Measurements from ENCODE around the gene PITRM1. TPM values are rescaled to one million over a fixed set of nuclear protein-coding genes. Genes with fewer than 3 reads are reported as not detected.

Gene PITRM1
- total RNA-seq, 2 experiments from 2014 or later: 34.6 to 40.3 TPM

GRCh38 chr10:3115685-3116084, 56.9 kb downstream of the PITRM1 start:
- Histone ChIP-seq H3K4me1 (ENCODE audit: insufficient read depth, low read length, poor library complexity, severe bottlenecking) (no peaks in the 10 kb centered on the region), H3K9me2 (ENCODE audit: insufficient read depth, low read length) (no peaks in the 10 kb centered on the region), H3K4me3 (ENCODE audit: low read depth, low read length, poor library complexity, severe bottlenecking) (no peak overlapping the region), H3K36me3 (ENCODE audit: insufficient read depth, low read length) (peaks cover 95% of the 10 kb centered on the region), H2AFZ (ENCODE audit: low read length) (no peak overlapping the region), H3K9me3 (ENCODE audit: low read length) (no peaks in the 10 kb centered on the region), H3K27ac (ENCODE audit: low read depth, low read length, poor library complexity, severe bottlenecking) (no peak overlapping the region), H3K4me2 (ENCODE audit: low read length) (no peak overlapping the region), H3K79me2 (ENCODE audit: insufficient read depth, low read depth, low read length) (no peaks in the 10 kb centered on the region), H4K20me1 (ENCODE audit: insufficient read depth, low read length) (no peaks in the 10 kb centered on the region)
- ChIA-PET CTCF (ENCODE audit: unreplicated experiment) (no interaction called here), POLR2A (no interaction called here)
- TF ChIP-seq, protein P1, sequence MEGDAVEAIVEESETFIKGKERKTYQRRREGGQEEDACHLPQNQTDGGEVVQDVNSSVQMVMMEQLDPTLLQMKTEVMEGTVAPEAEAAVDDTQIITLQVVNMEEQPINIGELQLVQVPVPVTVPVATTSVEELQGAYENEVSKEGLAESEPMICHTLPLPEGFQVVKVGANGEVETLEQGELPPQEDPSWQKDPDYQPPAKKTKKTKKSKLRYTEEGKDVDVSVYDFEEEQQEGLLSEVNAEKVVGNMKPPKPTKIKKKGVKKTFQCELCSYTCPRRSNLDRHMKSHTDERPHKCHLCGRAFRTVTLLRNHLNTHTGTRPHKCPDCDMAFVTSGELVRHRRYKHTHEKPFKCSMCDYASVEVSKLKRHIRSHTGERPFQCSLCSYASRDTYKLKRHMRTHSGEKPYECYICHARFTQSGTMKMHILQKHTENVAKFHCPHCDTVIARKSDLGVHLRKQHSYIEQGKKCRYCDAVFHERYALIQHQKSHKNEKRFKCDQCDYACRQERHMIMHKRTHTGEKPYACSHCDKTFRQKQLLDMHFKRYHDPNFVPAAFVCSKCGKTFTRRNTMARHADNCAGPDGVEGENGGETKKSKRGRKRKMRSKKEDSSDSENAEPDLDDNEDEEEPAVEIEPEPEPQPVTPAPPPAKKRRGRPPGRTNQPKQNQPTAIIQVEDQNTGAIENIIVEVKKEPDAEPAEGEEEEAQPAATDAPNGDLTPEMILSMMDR (conservative IDR thresholded peaks at IDR 0.05; ENCODE audit: low read length): no peak
- TF ChIP-seq EZH2phosphoT487 (IDR thresholded peaks at IDR 0.05; ENCODE audit: borderline replicate concordance, low read depth, low read length): no peak
- DNase-seq (ENCODE audit: low spot score): no peak
- no TSS peak for BruUV-seq (replicated peaks)
- intact Hi-C loops (cut with micrococcal nuclease; ENCODE audit: unreplicated experiment): no loop called here

DNA sequence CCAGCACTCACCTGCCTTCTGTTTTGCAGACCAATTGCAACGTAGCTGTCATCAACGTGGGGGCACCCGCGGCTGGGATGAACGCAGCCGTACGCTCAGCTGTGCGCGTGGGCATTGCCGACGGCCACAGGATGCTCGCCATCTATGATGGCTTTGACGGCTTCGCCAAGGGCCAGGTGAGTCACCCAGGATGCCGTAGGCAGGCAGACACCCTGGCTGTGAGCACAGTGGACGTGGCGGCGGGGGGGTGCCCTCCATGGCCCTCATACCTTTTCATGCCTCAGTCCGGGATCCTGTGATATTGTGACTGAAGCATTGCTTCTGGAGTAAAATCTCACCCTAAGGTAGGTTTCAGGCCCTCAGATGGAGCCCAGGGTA, 59.2 kb downstream of the PITRM1 start:
- ChIA-PET POLR2A (no interaction called here), CTCF (ENCODE audit: unreplicated experiment) (no interaction called here)
- Histone ChIP-seq H3K9me3 (ENCODE audit: low read length) (no peaks in the 10 kb centered on the region), H3K4me2 (ENCODE audit: low read length) (no peak overlapping the region), H2AFZ (ENCODE audit: low read length) (no peak overlapping the region), H4K20me1 (ENCODE audit: insufficient read depth, low read length) (no peaks in the 10 kb centered on the region), H3K4me3 (ENCODE audit: low read depth, low read length, poor library complexity, severe bottlenecking) (no peak overlapping the region), H3K4me1 (ENCODE audit: insufficient read depth, low read length, poor library complexity, severe bottlenecking) (no peaks in the 10 kb centered on the region), H3K27ac (ENCODE audit: low read depth, low read length, poor library complexity, severe bottlenecking) (no peak overlapping the region), H3K36me3 (ENCODE audit: insufficient read depth, low read length) (peaks cover 94% of the 10 kb centered on the region), H3K9me2 (ENCODE audit: insufficient read depth, low read length) (no peaks in the 10 kb centered on the region), H3K79me2 (ENCODE audit: insufficient read depth, low read depth, low read length) (no peaks in the 10 kb centered on the region)
- no peak for DNase-seq (ENCODE audit: low spot score)
- intact Hi-C loops (cut with micrococcal nuclease; ENCODE audit: unreplicated experiment): no loop called here
- no TSS peak for BruUV-seq (replicated peaks)
- TF ChIP-seq EZH2phosphoT487 (IDR thresholded peaks at IDR 0.05; ENCODE audit: borderline replicate concordance, low read depth, low read length): no peak

- no TSS peak for BruUV-seq (replicated peaks)
- Histone ChIP-seq H3K4me3 (ENCODE audit: low read depth, low read length, poor library complexity, severe bottlenecking) (no peak overlapping the region), H3K9me3 (ENCODE audit: low read length) (no peaks in the 10 kb centered on the region), H3K36me3 (ENCODE audit: insufficient read depth, low read length) (peaks cover 93% of the 10 kb centered on the region), H4K20me1 (ENCODE audit: insufficient read depth, low read length) (no peaks in the 10 kb centered on the region), H3K4me2 (ENCODE audit: low read length) (no peak overlapping the region), H3K4me1 (ENCODE audit: insufficient read depth, low read length, poor library complexity, severe bottlenecking) (no peaks in the 10 kb centered on the region), H3K79me2 (ENCODE audit: insufficient read depth, low read depth, low read length) (no peaks in the 10 kb centered on the region), H3K27ac (ENCODE audit: low read depth, low read length, poor library complexity, severe bottlenecking) (no peak overlapping the region), H3K9me2 (ENCODE audit: insufficient read depth, low read length) (no peaks in the 10 kb centered on the region), H2AFZ (ENCODE audit: low read length) (no peak overlapping the region)
- no peak for DNase-seq (ENCODE audit: low spot score)
- CTCF ChIA-PET (ENCODE audit: unreplicated experiment): no interaction called here
- no peak for TF ChIP-seq EZH2phosphoT487 (IDR thresholded peaks at IDR 0.05; ENCODE audit: borderline replicate concordance, low read depth, low read length)
- TF ChIP-seq, protein P1 (conservative IDR thresholded peaks at IDR 0.05; ENCODE audit: low read length): no peak
- intact Hi-C loops (cut with micrococcal nuclease; ENCODE audit: unreplicated experiment): no loop called here
- POLR2A ChIA-PET: no interaction called here
Measured at GRCh38 chr10:3111621-3112163, 60.9 kb downstream of the PITRM1 start.
